SK-N-SH treated with all-trans-retinoic acid at 6 μM for 48 hours (cell line): ENCODE measurements around the gene GPANK1.

Source experiments
- ARNTL ChIP-seq: fragments of 450-650 bp; formaldehyde crosslinking; IDR thresholded peaks from 2 replicates; pipeline ENCODE4 v1.5.0; 2020; ENCODE audit warnings: low read depth, mild to moderate bottlenecking, moderate library complexity, borderline replicate concordance
- BACH2 ChIP-seq: fragments of 250-450 bp; sonication (Bioruptor Pico); IDR thresholded peaks from 2 replicates; pipeline ENCODE4 v1.9.0; 2021; ENCODE audit warnings: mild to moderate bottlenecking, borderline replicate concordance
- ESRRG ChIP-seq: fragments of 250-450 bp; sonication (Bioruptor Pico); IDR thresholded peaks from 2 replicates; pipeline ENCODE4 v1.6.1; 2021; ENCODE audit warnings: mild to moderate bottlenecking
- GLIS3 ChIP-seq: fragments of 250-450 bp; sonication (Bioruptor Pico); IDR thresholded peaks from 2 replicates; pipeline ENCODE4 v1.5.0; 2020; ENCODE audit warnings: mild to moderate bottlenecking, moderate library complexity
- PPARA ChIP-seq: fragments of 250-450 bp; sonication (Bioruptor Pico); IDR thresholded peaks from 2 replicates; pipeline ENCODE4 v1.5.0; 2020; ENCODE audit warnings: mild to moderate bottlenecking, borderline replicate concordance
- RARB ChIP-seq: fragments of 250-450 bp; sonication (Bioruptor Pico); IDR thresholded peaks from 2 replicates; pipeline ENCODE4 v1.8.0; 2021; ENCODE audit warnings: mild to moderate bottlenecking, moderate library complexity
- TCF4 ChIP-seq: fragments of 250-450 bp; sonication (Bioruptor Pico); IDR thresholded peaks from 2 replicates; pipeline ENCODE4 v1.8.0; 2021; ENCODE audit warnings: mild to moderate bottlenecking, moderate library complexity, borderline replicate concordance
- TOX ChIP-seq: fragments of 250-450 bp; sonication (Bioruptor Pico); IDR thresholded peaks from 2 replicates; pipeline ENCODE4 v1.8.0; 2021; ENCODE audit warnings: mild to moderate bottlenecking, moderate library complexity, borderline replicate concordance
- ZC3H10 ChIP-seq: fragments of 250-450 bp; sonication (Bioruptor Pico); IDR thresholded peaks from 2 replicates; pipeline ENCODE4 v1.5.1; 2021; ENCODE audit warnings: mild to moderate bottlenecking, moderate library complexity
- TF ChIP-seq, protein P1 (sequence below): fragments of 250-450 bp; sonication (Bioruptor Pico); IDR thresholded peaks from 2 replicates; pipeline ENCODE4 v1.5.1; 2021; ENCODE audit warnings: mild to moderate bottlenecking, moderate library complexity
- TF ChIP-seq, protein P2 (sequence below): fragments of 250-450 bp; sonication (Bioruptor Pico); IDR thresholded peaks from 2 replicates; pipeline ENCODE4 v1.8.0; 2020; ENCODE audit warnings: mild to moderate bottlenecking, moderate library complexity, borderline replicate concordance
- TF ChIP-seq, protein P3 (sequence below): fragments of 250-450 bp; sonication (Bioruptor Pico); IDR thresholded peaks from 2 replicates; pipeline ENCODE4 v1.8.0; 2021; ENCODE audit warnings: low read depth, mild to moderate bottlenecking, moderate library complexity, borderline replicate concordance

DNA sequence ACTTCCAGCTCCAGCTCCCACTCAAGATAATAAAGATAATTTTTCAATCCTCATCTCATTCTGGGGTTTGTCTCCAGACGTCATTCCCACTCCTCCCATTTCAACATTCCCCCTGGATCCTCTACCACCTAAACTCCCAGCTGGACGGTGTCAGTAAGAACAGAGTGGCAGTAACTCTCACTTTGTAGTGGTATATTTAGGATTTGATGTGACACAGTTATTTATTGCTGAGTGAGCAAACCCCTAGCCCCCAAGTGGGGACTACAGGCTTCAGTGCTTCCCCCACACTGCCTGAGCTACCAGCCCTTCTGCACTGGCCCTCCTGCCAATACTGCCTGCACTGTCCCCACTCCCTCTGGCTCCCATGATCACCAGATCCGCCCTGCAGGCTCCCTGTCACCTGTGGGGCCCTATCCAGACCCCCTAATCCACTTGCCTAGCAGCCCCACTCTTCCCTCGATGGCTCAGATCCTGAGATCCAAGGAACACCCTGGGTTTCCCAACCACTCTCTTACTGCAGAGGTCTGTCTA is 6.6 kb downstream of the GPANK1 start:
- TF ChIP-seq PPARA (CRISPR knock-in tag): no peak
- TF ChIP-seq, protein P1, sequence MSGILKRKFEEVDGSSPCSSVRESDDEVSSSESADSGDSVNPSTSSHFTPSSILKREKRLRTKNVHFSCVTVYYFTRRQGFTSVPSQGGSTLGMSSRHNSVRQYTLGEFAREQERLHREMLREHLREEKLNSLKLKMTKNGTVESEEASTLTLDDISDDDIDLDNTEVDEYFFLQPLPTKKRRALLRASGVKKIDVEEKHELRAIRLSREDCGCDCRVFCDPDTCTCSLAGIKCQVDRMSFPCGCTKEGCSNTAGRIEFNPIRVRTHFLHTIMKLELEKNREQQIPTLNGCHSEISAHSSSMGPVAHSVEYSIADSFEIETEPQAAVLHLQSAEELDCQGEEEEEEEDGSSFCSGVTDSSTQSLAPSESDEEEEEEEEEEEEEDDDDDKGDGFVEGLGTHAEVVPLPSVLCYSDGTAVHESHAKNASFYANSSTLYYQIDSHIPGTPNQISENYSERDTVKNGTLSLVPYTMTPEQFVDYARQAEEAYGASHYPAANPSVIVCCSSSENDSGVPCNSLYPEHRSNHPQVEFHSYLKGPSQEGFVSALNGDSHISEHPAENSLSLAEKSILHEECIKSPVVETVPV (CRISPR knock-in tag): no peak
- no peak for TF ChIP-seq GLIS3 (CRISPR knock-in tag)
- TF ChIP-seq, protein P2, sequence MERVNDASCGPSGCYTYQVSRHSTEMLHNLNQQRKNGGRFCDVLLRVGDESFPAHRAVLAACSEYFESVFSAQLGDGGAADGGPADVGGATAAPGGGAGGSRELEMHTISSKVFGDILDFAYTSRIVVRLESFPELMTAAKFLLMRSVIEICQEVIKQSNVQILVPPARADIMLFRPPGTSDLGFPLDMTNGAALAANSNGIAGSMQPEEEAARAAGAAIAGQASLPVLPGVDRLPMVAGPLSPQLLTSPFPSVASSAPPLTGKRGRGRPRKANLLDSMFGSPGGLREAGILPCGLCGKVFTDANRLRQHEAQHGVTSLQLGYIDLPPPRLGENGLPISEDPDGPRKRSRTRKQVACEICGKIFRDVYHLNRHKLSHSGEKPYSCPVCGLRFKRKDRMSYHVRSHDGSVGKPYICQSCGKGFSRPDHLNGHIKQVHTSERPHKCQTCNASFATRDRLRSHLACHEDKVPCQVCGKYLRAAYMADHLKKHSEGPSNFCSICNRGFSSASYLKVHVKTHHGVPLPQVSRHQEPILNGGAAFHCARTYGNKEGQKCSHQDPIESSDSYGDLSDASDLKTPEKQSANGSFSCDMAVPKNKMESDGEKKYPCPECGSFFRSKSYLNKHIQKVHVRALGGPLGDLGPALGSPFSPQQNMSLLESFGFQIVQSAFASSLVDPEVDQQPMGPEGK (CRISPR knock-in tag): no peak
- TF ChIP-seq TCF4 (CRISPR knock-in tag): no peak
- TF ChIP-seq TOX (CRISPR knock-in tag): no peak
- TF ChIP-seq BACH2: no peak
- no peak for TF ChIP-seq RARB
- TF ChIP-seq, protein P3, sequence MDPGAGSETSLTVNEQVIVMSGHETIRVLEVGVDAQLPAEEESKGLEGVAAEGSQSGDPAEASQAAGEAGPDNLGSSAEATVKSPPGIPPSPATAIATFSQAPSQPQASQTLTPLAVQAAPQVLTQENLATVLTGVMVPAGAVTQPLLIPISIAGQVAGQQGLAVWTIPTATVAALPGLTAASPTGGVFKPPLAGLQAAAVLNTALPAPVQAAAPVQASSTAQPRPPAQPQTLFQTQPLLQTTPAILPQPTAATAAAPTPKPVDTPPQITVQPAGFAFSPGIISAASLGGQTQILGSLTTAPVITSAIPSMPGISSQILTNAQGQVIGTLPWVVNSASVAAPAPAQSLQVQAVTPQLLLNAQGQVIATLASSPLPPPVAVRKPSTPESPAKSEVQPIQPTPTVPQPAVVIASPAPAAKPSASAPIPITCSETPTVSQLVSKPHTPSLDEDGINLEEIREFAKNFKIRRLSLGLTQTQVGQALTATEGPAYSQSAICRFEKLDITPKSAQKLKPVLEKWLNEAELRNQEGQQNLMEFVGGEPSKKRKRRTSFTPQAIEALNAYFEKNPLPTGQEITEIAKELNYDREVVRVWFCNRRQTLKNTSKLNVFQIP (CRISPR knock-in tag): no peak
- no peak for TF ChIP-seq ARNTL (CRISPR knock-in tag)
- TF ChIP-seq ESRRG (CRISPR knock-in tag): no peak
- no peak for TF ChIP-seq ZC3H10
